H1 (cell line): ENCODE data around the gene ONECUT3. TPM values are rescaled to one million over a fixed set of nuclear protein-coding genes. Genes with fewer than 3 reads are reported as not detected.

Experiments used
- BACH1 ChIP-seq: IDR thresholded peaks from 2 replicates; pipeline ENCODE4 v1.6.1; 2012; ENCODE audit warnings: low read length, improper control_type of control experiment
- polyA plus RNA-seq, 7 experiments: library from polyadenylated mRNA; depleted of rRNA in 3 of 7; stranded (reverse) in 5 of 7; unstranded in 2 of 7; fragments of >200 nt in 5 of 7; fragments of 200-250 nt in 2 of 7; gene quantifications; 1 replicate in 5 of 7; 2 replicates in 1 of 7; 4 replicates in 1 of 7; pipeline versions ENCODE4 v1.2.1 to v1.2.3, GENCODE V29; 2011 to 2013; ENCODE audit warnings: missing spikeins in 2 of 7, mixed read lengths in 2 of 7
- total RNA-seq: library from RNA; stranded (reverse); fragmentation: NEBNext Ultra II Directional; extraction: Animal tissue kit (Norgen Biotek cat#: 25700); gene quantifications from 2 replicates; pipeline ENCODE4 v1.2.1, GENCODE V29; 2021

Gene ONECUT3
- total and polyA plus RNA-seq, 2 of the 8 experiments (the other 6 are each of a cell fraction or from before 2014, with no cell fraction given), result not detected

DNA sequence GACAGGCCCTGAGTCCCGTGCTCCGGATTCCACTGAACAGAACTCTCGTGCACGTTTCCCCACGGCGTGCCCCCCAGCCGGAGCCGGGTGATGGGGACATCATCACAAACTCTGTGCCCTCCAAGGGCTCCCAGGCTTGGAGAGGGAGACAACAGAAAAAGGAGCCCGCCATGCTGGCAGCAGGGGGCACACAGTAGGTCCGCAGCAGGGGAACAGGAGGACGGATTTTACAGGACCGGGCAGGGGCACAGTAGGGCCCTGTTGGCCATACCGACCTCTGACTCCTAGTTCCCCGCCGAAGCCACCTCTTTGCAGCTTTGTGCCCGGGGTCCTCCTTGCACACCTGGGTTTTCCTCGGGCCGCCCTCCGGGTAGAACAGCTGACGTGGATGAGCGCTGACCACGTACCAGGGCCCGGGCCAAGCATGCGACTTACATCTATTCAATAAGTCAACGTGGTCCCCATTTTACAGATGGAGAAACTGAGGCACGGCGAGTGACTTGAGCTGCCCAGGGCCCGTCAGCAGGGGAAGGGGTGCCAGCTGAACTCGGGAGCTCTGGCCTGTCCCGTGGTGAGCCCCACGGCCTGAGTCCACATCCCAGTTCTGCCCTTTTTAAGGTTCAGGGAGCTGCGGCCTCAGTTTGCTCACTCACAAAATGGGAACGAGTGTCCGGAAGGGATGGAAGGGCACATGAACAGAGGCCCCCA, 10.2 kb upstream of the ONECUT3 start (continued):
- no peak for TF ChIP-seq BACH1
